Vagina (tissue), 2 donors: ENCODE results near the gene SPEG.
A peak's percentile ranks its signal among the peaks of the same experiment; 100 is the strongest.

Source experiments
- CTCF ChIP-seq, 3 experiments: fragments of 450-650 bp in 2 of 3; fragments of 200-600 bp in 1 of 3; sonication (generic) in 1 of 3; IDR thresholded peaks; one replicate each; pipeline ENCODE4 v1.5.1; 2017 to 2019; ENCODE audit warnings: antibody characterized with exemption in 3 of 3, mild to moderate bottlenecking in 2 of 3, moderate library complexity in 2 of 3
- POLR2A ChIP-seq, 2 donors: fragments of 450-650 bp; IDR thresholded peaks; one replicate each; pipeline ENCODE4 v1.6.1; 2017; ENCODE audit warnings: antibody characterized with exemption in 2 of 2, mild to moderate bottlenecking in 2 of 2, moderate library complexity in 2 of 2

GRCh38 chr2:219475697-219476651, 41.3 kb downstream of the SPEG start:
- TF ChIP-seq CTCF (IDR thresholded peaks at IDR 0.05) = peak; percentile 68 to 86 (median 73)
- TF ChIP-seq POLR2A (IDR thresholded peaks at IDR 0.05) = no peak
